GM12878 (cell line): ENCODE results near the gene SLC6A9. TPM values are rescaled to one million over a fixed set of nuclear protein-coding genes. Genes with fewer than 3 reads are reported as not detected.

ENCODE experiments used
- ATAC-seq: fragments of 200-7000 bp; cut with Tn5 transposase; 3 replicates; pipeline ENCODE4 v1.9.1; 2020; ENCODE audit warnings: mild to moderate bottlenecking, moderate library complexity
- BruUV-seq: library from RNA; stranded (reverse); fragments of 400-500 nt; replicated peaks from 2 replicates; lab custom pipeline; 2021; lab: Mats Ljungman, UMichigan
- CTCF ChIA-PET: fragments of 300-600 bp; sonication (Branson Sonifier 250); formaldehyde crosslinking; extraction: SDS; loops from one replicate; lab custom pipeline; 2021; ENCODE audit warnings: inconsistent platforms; lab: Yijun Ruan, JAX
- POLR2A ChIA-PET: fragments of 350-600 bp; formaldehyde crosslinking; extraction: SDS; loops from one replicate; lab custom pipeline; 2021; ENCODE audit warnings: inconsistent platforms; lab: Charles Lee
- RAD21 ChIA-PET: fragments of 300-600 bp; sonication (Branson Sonifier 250); formaldehyde crosslinking; loops from one replicate; lab custom pipeline; 2023; ENCODE audit warnings: antibody characterized with exemption; ENCODE audit not compliant: unreplicated experiment; lab: Charles Lee
- SMC1A ChIA-PET: fragments of 300-600 bp; sonication (Branson Sonifier 250); formaldehyde crosslinking; loops from one replicate; lab custom pipeline; 2023; ENCODE audit not compliant: unreplicated experiment, uncharacterized antibody; lab: Charles Lee
- DNase-seq: peaks from one replicate; pipeline ENCODE4 v3.0.0-alpha.2; 2011; ENCODE audit warnings: low read depth, low spot score
- FAIRE-seq: peaks from 3 replicates; lab custom pipeline; 2011; peaks lifted over from hg19 to GRCh38; lab: Jason Lieb, UNC
- H2AFZ ChIP-seq: 2 replicates; pipeline ENCODE4 v1.6.0; 2011; ENCODE audit warnings: low read depth, low read length, control low read depth; ENCODE audit not compliant: control insufficient read depth
- H3K27ac ChIP-seq: 2 replicates; pipeline ENCODE4 v1.5.1; 2011; ENCODE audit warnings: control low read depth; ENCODE audit not compliant: control insufficient read depth, insufficient read depth
- H3K27me3 ChIP-seq, 2 experiments: replicated peaks in 1 of 2; 2 replicates each; pipeline versions ENCODE4 v1.6.0 to v1.6.1; 2011; ENCODE audit warnings: low read length in 1 of 2; ENCODE audit not compliant: control insufficient read depth in 2 of 2, insufficient read depth in 2 of 2
- H3K36me3 ChIP-seq, 2 experiments: 2 replicates each; pipeline ENCODE4 v1.5.1; 2011; ENCODE audit warnings: low read length in 1 of 2; ENCODE audit not compliant: control insufficient read depth in 2 of 2, insufficient read depth in 2 of 2
- H3K4me1 ChIP-seq: 2 replicates; pipeline ENCODE4 v1.6.1; 2011; ENCODE audit warnings: mild to moderate bottlenecking, low read length, moderate library complexity, mixed read lengths; ENCODE audit not compliant: control insufficient read depth, insufficient read depth
- H3K4me2 ChIP-seq: 2 replicates; pipeline ENCODE4 v1.6.0; 2011; ENCODE audit warnings: control low read depth; ENCODE audit not compliant: control insufficient read depth, insufficient read depth
- H3K4me3 ChIP-seq: fragments of 200-600 bp; sonication (generic); 2 replicates; pipeline ENCODE4 v1.5.1; 2016
- H3K79me2 ChIP-seq: 2 replicates; pipeline ENCODE4 v1.6.0; 2011; ENCODE audit warnings: low read length; ENCODE audit not compliant: control insufficient read depth, insufficient read depth
- H3K9ac ChIP-seq: 2 replicates; pipeline ENCODE4 v1.8.0; 2011; ENCODE audit warnings: low read length, control low read depth, mixed read lengths; ENCODE audit not compliant: control insufficient read depth, insufficient read depth
- H3K9me3 ChIP-seq: replicated peaks from 3 replicates; pipeline ENCODE4 v1.5.1; 2011; ENCODE audit warnings: mild to moderate bottlenecking, low read length; ENCODE audit not compliant: control insufficient read depth, insufficient read depth
- H4K20me1 ChIP-seq: 2 replicates; pipeline ENCODE4 v1.6.0; 2011; ENCODE audit not compliant: control insufficient read depth, insufficient read depth
- CBFB ChIP-seq: IDR thresholded peaks from 2 replicates; pipeline ENCODE4 v1.6.1; 2016; ENCODE audit warnings: antibody characterized with exemption, low read depth
- FOXK2 ChIP-seq: fragments of 450-650 bp; IDR thresholded peaks from 2 replicates; pipeline ENCODE4 v1.6.1; 2017; ENCODE audit warnings: mild to moderate bottlenecking, moderate library complexity
- MTA2 ChIP-seq: fragments of 450-650 bp; IDR thresholded peaks from 2 replicates; pipeline ENCODE4 v1.6.1; 2016; ENCODE audit warnings: low read depth, mild to moderate bottlenecking, moderate library complexity
- RELA ChIP-seq: fragments of 450-650 bp; IDR thresholded peaks from 2 replicates; pipeline ENCODE4 v1.8.0; 2014; ENCODE audit warnings: borderline replicate concordance; ENCODE audit not compliant: partially characterized antibody
- SRF ChIP-seq, 2 experiments: IDR thresholded peaks; 2 replicates each; pipeline ENCODE4 v1.6.1; 2011; ENCODE audit warnings: low read depth in 2 of 2, low read length in 2 of 2, mild to moderate bottlenecking in 1 of 2, moderate library complexity in 1 of 2
- YY1 ChIP-seq: IDR thresholded peaks from 2 replicates; pipeline ENCODE4 v1.6.1; 2011; ENCODE audit warnings: low read depth, mild to moderate bottlenecking, low read length
- whole genome bisulfite sequencing: methylation state at CpG from one replicate; pipeline ENCODE4 v1.1.6; 2016; ENCODE audit warnings: low lambda C conversion rate; ENCODE audit not compliant: insufficient replicate concordance, insufficient coverage; ENCODE audit errors: missing lambda C conversion rate; 5-methylcytosine and 5-hydroxymethylcytosine counted together
- in situ Hi-C: fragments of 300-500 bp; cut with MboI; formaldehyde crosslinking; loops from 9 replicates; pipeline ENCODE4 v1.14.3; 2018; ENCODE audit warnings: mixed read lengths
- intact Hi-C: fragments of 100-400 bp; cut with micrococcal nuclease; formaldehyde crosslinking; loops from one replicate; pipeline ENCODE4 v1.14.2; 2022; ENCODE audit not compliant: unreplicated experiment
- polyA plus RNA-seq, 11 experiments: library from polyadenylated mRNA; depleted of rRNA in 4 of 11; unstranded in 6 of 11; stranded (reverse) in 5 of 11; fragments of >200 nt; fragmentation: Nextera tagmentation in 4 of 11; fragmentation: Illumina TruSeq in 1 of 11; extraction: Ambion mirVana in 4 of 11; extraction: Trizol in 1 of 11; gene quantifications; 1 replicate in 1 of 11; 2 replicates in 10 of 11; pipeline versions ENCODE4 v1.2.1 to v1.2.3, GENCODE V29; 2011 to 2016; ENCODE audit warnings: inconsistent platforms in 2 of 11, missing spikeins in 2 of 11, low read depth in 1 of 11
- total RNA-seq, 4 experiments: library from RNA; depleted of rRNA in 3 of 4; stranded (reverse); fragments of >200 nt in 3 of 4; fragmentation: Illumina TruSeq in 1 of 4; extraction: Trizol in 1 of 4; gene quantifications; 2 replicates each; pipeline versions ENCODE4 v1.2.1 to v1.2.3, GENCODE V29; 2013 to 2021
- TF ChIP-seq, protein P1 (sequence below): fragments of 450-650 bp; IDR thresholded peaks from 2 replicates; pipeline ENCODE4 v1.6.1; 2017; ENCODE audit warnings: mild to moderate bottlenecking, moderate library complexity
- TF ChIP-seq, protein P2 (sequence below): fragments of 450-650 bp; conservative IDR thresholded peaks from 2 replicates; pipeline ENCODE4 v1.6.1; 2017; ENCODE audit warnings: mild to moderate bottlenecking, moderate library complexity
- TF ChIP-seq, protein P3 (sequence below): fragments of 450-650 bp; IDR thresholded peaks from 2 replicates; pipeline ENCODE4 v1.6.1; 2018; ENCODE audit warnings: mild to moderate bottlenecking, low read depth, moderate library complexity; ENCODE audit not compliant: partially characterized antibody

SLC6A9 gene
- total and polyA plus RNA-seq, 10 of the 15 experiments (the other 5 are each of a cell fraction or from before 2014, with no cell fraction given) = 0.02 to 2.0 (median 0.63) TPM

DNA sequence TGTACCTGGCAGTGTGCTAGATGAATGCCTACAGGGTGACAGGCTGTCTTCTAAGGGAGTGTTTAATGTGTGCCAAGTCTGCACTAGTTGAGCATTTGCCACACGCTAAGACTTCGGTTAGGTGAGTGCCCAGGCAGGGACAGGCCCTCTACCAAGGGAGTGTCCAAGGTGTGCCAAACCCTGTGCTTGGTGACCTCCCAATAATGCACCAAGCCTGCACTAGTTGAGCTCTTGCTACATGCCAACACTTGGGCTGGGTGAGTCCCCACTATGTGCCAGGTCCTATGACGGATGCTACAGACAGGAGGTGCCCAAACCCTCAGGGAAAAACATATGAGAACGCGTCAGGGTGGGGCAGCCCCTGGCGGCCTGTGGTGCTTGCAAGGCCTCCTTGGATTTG lies 10.8 kb downstream of the SLC6A9 start:
- no peak for FAIRE-seq
- SMC1A ChIA-PET = no interaction called here
- CTCF ChIA-PET = interaction anchor here (1.6 to 2.9 kb wide), 2 partner anchors 15 to 28 kb away, joined by 5 to 9 read pairs; no protein-coding TSS in a partner anchor
- POLR2A ChIA-PET = no interaction called here
- Histone ChIP-seq H4K20me1 (no peaks in the 10 kb centered on the region), H3K4me1 (no peaks in the 10 kb centered on the region), H3K27ac (no peak overlapping the region), H3K27me3 (no peaks in the 10 kb centered on the region), H3K9me3 (no peaks in the 10 kb centered on the region), H3K4me3 (no peak overlapping the region), H2AFZ (no peak overlapping the region), H3K79me2 (no peaks in the 10 kb centered on the region), H3K36me3 (no peaks in the 10 kb centered on the region), H3K9ac (no peak overlapping the region), H3K4me2 (no peak overlapping the region)
- WGBS = 80% methylated on average over 6 of the region's 6 CpGs
- in situ Hi-C loops = no loop called here
- RAD21 ChIA-PET = no interaction called here
- ATAC-seq = no peak
- DNase-seq = no peak
- TF ChIP-seq YY1 = no peak
- TF ChIP-seq RELA = no peak
- no peak for TF ChIP-seq CBFB
- TF ChIP-seq, protein P1, sequence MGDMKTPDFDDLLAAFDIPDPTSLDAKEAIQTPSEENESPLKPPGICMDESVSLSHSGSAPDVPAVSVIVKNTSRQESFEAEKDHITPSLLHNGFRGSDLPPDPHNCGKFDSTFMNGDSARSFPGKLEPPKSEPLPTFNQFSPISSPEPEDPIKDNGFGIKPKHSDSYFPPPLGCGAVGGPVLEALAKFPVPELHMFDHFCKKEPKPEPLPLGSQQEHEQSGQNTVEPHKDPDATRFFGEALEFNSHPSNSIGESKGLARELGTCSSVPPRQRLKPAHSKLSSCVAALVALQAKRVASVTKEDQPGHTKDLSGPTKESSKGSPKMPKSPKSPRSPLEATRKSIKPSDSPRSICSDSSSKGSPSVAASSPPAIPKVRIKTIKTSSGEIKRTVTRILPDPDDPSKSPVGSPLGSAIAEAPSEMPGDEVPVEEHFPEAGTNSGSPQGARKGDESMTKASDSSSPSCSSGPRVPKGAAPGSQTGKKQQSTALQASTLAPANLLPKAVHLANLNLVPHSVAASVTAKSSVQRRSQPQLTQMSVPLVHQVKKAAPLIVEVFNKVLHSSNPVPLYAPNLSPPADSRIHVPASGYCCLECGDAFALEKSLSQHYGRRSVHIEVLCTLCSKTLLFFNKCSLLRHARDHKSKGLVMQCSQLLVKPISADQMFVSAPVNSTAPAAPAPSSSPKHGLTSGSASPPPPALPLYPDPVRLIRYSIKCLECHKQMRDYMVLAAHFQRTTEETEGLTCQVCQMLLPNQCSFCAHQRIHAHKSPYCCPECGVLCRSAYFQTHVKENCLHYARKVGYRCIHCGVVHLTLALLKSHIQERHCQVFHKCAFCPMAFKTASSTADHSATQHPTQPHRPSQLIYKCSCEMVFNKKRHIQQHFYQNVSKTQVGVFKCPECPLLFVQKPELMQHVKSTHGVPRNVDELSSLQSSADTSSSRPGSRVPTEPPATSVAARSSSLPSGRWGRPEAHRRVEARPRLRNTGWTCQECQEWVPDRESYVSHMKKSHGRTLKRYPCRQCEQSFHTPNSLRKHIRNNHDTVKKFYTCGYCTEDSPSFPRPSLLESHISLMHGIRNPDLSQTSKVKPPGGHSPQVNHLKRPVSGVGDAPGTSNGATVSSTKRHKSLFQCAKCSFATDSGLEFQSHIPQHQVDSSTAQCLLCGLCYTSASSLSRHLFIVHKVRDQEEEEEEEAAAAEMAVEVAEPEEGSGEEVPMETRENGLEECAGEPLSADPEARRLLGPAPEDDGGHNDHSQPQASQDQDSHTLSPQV = no peak
- TF ChIP-seq SRF (IDR thresholded peaks at IDR 0.05; ENCODE audit: low read depth in 2 of 2, low read length in 2 of 2) = no peak
- no peak for TF ChIP-seq MTA2
- TF ChIP-seq FOXK2 = no peak
- TF ChIP-seq, protein P2, sequence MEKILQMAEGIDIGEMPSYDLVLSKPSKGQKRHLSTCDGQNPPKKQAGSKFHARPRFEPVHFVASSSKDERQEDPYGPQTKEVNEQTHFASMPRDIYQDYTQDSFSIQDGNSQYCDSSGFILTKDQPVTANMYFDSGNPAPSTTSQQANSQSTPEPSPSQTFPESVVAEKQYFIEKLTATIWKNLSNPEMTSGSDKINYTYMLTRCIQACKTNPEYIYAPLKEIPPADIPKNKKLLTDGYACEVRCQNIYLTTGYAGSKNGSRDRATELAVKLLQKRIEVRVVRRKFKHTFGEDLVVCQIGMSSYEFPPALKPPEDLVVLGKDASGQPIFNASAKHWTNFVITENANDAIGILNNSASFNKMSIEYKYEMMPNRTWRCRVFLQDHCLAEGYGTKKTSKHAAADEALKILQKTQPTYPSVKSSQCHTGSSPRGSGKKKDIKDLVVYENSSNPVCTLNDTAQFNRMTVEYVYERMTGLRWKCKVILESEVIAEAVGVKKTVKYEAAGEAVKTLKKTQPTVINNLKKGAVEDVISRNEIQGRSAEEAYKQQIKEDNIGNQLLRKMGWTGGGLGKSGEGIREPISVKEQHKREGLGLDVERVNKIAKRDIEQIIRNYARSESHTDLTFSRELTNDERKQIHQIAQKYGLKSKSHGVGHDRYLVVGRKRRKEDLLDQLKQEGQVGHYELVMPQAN = no peak
- TF ChIP-seq, protein P3, sequence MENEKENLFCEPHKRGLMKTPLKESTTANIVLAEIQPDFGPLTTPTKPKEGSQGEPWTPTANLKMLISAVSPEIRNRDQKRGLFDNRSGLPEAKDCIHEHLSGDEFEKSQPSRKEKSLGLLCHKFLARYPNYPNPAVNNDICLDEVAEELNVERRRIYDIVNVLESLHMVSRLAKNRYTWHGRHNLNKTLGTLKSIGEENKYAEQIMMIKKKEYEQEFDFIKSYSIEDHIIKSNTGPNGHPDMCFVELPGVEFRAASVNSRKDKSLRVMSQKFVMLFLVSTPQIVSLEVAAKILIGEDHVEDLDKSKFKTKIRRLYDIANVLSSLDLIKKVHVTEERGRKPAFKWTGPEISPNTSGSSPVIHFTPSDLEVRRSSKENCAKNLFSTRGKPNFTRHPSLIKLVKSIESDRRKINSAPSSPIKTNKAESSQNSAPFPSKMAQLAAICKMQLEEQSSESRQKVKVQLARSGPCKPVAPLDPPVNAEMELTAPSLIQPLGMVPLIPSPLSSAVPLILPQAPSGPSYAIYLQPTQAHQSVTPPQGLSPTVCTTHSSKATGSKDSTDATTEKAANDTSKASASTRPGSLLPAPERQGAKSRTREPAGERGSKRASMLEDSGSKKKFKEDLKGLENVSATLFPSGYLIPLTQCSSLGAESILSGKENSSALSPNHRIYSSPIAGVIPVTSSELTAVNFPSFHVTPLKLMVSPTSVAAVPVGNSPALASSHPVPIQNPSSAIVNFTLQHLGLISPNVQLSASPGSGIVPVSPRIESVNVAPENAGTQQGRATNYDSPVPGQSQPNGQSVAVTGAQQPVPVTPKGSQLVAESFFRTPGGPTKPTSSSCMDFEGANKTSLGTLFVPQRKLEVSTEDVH = no peak
- BruUV-seq = no TSS peak
- intact Hi-C loops = no loop called here
